Esophagus squamous epithelium (tissue), 5 donors: ENCODE results near the gene ALDH1L2. TPM values are rescaled to one million over a fixed set of nuclear protein-coding genes. Genes with fewer than 3 reads are reported as not detected.

Source experiments
- DNase-seq: peaks from one replicate; lab custom pipeline; 2025; lab: John Stamatoyannopoulos, UW
- H3K27ac ChIP-seq, 4 donors: fragments of 200-600 bp; sonication (generic); one replicate each; pipeline ENCODE4 v1.5.1; 2016 to 2019; ENCODE audit warnings: mild to moderate bottlenecking in 1 of 4
- H3K27me3 ChIP-seq, 4 donors: fragments of 200-600 bp; sonication (generic); 1 replicate in 3 of 4; 2 replicates in 1 of 4; pipeline versions ENCODE4 v1.5.1 to v1.6.0; 2017 to 2021; ENCODE audit warnings: antibody characterized with exemption in 1 of 4
- H3K36me3 ChIP-seq, 3 donors: fragments of 200-600 bp; sonication (generic); one replicate each; pipeline ENCODE4 v1.5.1; 2016 to 2019
- H3K4me1 ChIP-seq, 3 donors: fragments of 200-600 bp; sonication (generic); one replicate each; pipeline ENCODE4 v1.5.1; 2017 to 2019
- H3K4me3 ChIP-seq, 4 donors: fragments of 200-600 bp; sonication (generic); 1 replicate in 3 of 4; 2 replicates in 1 of 4; pipeline ENCODE4 v1.5.1; 2016 to 2019; ENCODE audit warnings: mild to moderate bottlenecking in 2 of 4, moderate library complexity in 1 of 4
- H3K9me3 ChIP-seq, 3 donors: fragments of 200-600 bp; sonication (generic); one replicate each; pipeline ENCODE4 v1.5.1; 2016 to 2019
- CTCF ChIP-seq, 6 experiments: fragments of 450-650 bp in 4 of 6; fragments of 200-600 bp in 2 of 6; sonication (generic) in 2 of 6; IDR thresholded peaks; one replicate each; pipeline ENCODE4 v1.5.1; 2016 to 2019; ENCODE audit warnings: antibody characterized with exemption in 6 of 6, mild to moderate bottlenecking in 4 of 6, moderate library complexity in 4 of 6
- POLR2A ChIP-seq, 4 donors: fragments of 450-650 bp; IDR thresholded peaks; one replicate each; pipeline ENCODE4 v1.6.1; 2017; ENCODE audit warnings: antibody characterized with exemption in 4 of 4, mild to moderate bottlenecking in 4 of 4, moderate library complexity in 3 of 4
- WGBS, 2 donors: methylation state at CpG; one replicate each; pipeline ENCODE4 v1.1.5; 2018; 5-methylcytosine and 5-hydroxymethylcytosine counted together
- intact Hi-C: fragments of 100-400 bp; cut with DNase I; formaldehyde crosslinking; loops from one replicate; pipeline ENCODE4 v1.15.0; 2022
- total RNA-seq, 4 donors: library from RNA; depleted of rRNA; stranded (reverse); fragments of >200 nt; gene quantifications; one replicate each; pipeline ENCODE4 v1.1.0, GENCODE V29; 2016
- donor health status: DM: yes; HTN: yes; CAD: no.

ALDH1L2 gene
- total RNA-seq, 4 donors from 2014 or later = 0.57 to 4.9 (median 1.1) TPM

GRCh38 chr12:105048315-105048714 lies 35.9 kb downstream of the ALDH1L2 start:
- no peaks in the 10 kb centered on the region for H3K9me3 ChIP-seq
- 87 to 100% methylated on average over 1 of the region's 1 CpG for WGBS, 2 donors
- peaks cover 0 to 14% (median 0%) of the 10 kb centered on the region in 3 donors for H3K36me3 ChIP-seq

GRCh38 chr12:105047308-105047707 lies 37.0 kb downstream of the ALDH1L2 start:
- no peaks in the 10 kb centered on the region for H3K4me1 ChIP-seq
- intact Hi-C loops = no loop called here
- WGBS, 2 donors = 92 to 96% methylated on average over 1 of the region's 1 CpG
- H3K36me3 ChIP-seq = peaks cover 0 to 14% (median 0%) of the 10 kb centered on the region in 3 donors
- no peak for DNase-seq
- H3K4me3 ChIP-seq = no peak overlapping the region
- no peaks in the 10 kb centered on the region for H3K27me3 ChIP-seq
- no peaks in the 10 kb centered on the region for H3K9me3 ChIP-seq
- H3K27ac ChIP-seq = no peak overlapping the region
- TF ChIP-seq POLR2A (IDR thresholded peaks at IDR 0.05) = no peak
- no peak for TF ChIP-seq CTCF (IDR thresholded peaks at IDR 0.05)

More at GRCh38 chr12:105048315-105048714, 35.9 kb downstream of the ALDH1L2 start:
- H3K27me3 ChIP-seq = no peaks in the 10 kb centered on the region
- H3K4me3 ChIP-seq = no peak overlapping the region
- TF ChIP-seq POLR2A (IDR thresholded peaks at IDR 0.05) (no peak), CTCF (IDR thresholded peaks at IDR 0.05) (no peak)
- no peak for DNase-seq
- no peaks in the 10 kb centered on the region for H3K4me1 ChIP-seq
- no peak overlapping the region for H3K27ac ChIP-seq
- intact Hi-C loops = no loop called here

- DNase-seq = no peak
- no peaks in the 10 kb centered on the region for H3K36me3 ChIP-seq
- no peaks in the 10 kb centered on the region for H3K27me3 ChIP-seq
- intact Hi-C loops = no loop called here
- 49 to 63% methylated on average over 3 of the region's 3 CpGs for WGBS, 2 donors
- H3K4me3 ChIP-seq = no peak overlapping the region
- H3K9me3 ChIP-seq = no peaks in the 10 kb centered on the region
- TF ChIP-seq CTCF (IDR thresholded peaks at IDR 0.05) (no peak), POLR2A (IDR thresholded peaks at IDR 0.05) (no peak)
- no peaks in the 10 kb centered on the region for H3K4me1 ChIP-seq
- H3K27ac ChIP-seq = no peak overlapping the region
These were observed 43.1 kb downstream of the ALDH1L2 start for GRCh38 chr12:105041186-105041585.

- Histone ChIP-seq H3K36me3 (no peaks in the 10 kb centered on the region), H3K27ac (no peak overlapping the region), H3K4me1 (no peaks in the 10 kb centered on the region), H3K27me3 (no peaks in the 10 kb centered on the region), H3K4me3 (no peak overlapping the region), H3K9me3 (no peaks in the 10 kb centered on the region)
- WGBS, 2 donors = 60 to 94% methylated on average over 2 of the region's 2 CpGs
- intact Hi-C loops = no loop called here
- DNase-seq = no peak
- no peak for TF ChIP-seq CTCF (IDR thresholded peaks at IDR 0.05)
- no peak for TF ChIP-seq POLR2A (IDR thresholded peaks at IDR 0.05)
These were observed 43.8 kb downstream of the ALDH1L2 start for GRCh38 chr12:105040476-105040875.

GRCh38 chr12:105036937-105037649 lies 47.2 kb downstream of the ALDH1L2 start:
- intact Hi-C loops = no loop called here
- TF ChIP-seq CTCF (IDR thresholded peaks at IDR 0.05) (no peak), POLR2A (IDR thresholded peaks at IDR 0.05) (no peak)
- no peaks in the 10 kb centered on the region for H3K36me3 ChIP-seq
- WGBS, 2 donors = 61 to 74% methylated on average over 3 of the region's 3 CpGs
- no peaks in the 10 kb centered on the region for H3K27me3 ChIP-seq
- H3K27ac ChIP-seq = no peak overlapping the region
- no peak for DNase-seq
- no peaks in the 10 kb centered on the region for H3K4me1 ChIP-seq
- no peak overlapping the region for H3K4me3 ChIP-seq
- no peaks in the 10 kb centered on the region for H3K9me3 ChIP-seq
